Type B pancreatic cell (in vitro differentiated cells): ENCODE measurements around the gene S100A16. TPM values are rescaled to one million over a fixed set of nuclear protein-coding genes. Genes with fewer than 3 reads are reported as not detected.

Source experiments
- DNase-seq: peaks from one replicate; pipeline ENCODE4 v3.0.0; 2021; ENCODE audit warnings: mixed read lengths; ENCODE audit not compliant: unreplicated experiment; ENCODE audit errors: extremely low spot score
- H3K27ac Mint-ChIP-seq: 2 replicates; pipeline ENCODE4 v1.8.0; 2021; ENCODE audit warnings: mild to moderate bottlenecking, mixed read lengths
- H3K27me3 Mint-ChIP-seq: 2 replicates; pipeline ENCODE4 v1.8.0; 2021; ENCODE audit warnings: mixed read lengths
- H3K36me3 Mint-ChIP-seq: 2 replicates; pipeline ENCODE4 v1.8.0; 2021; ENCODE audit warnings: mixed read lengths
- H3K4me1 Mint-ChIP-seq: one replicate; pipeline ENCODE4 v1.8.0; 2021; ENCODE audit warnings: mixed read lengths; ENCODE audit not compliant: unreplicated experiment
- H3K4me3 Mint-ChIP-seq: 2 replicates; pipeline ENCODE4 v1.8.0; 2021; ENCODE audit warnings: mild to moderate bottlenecking, mixed read lengths
- H3K9me3 Mint-ChIP-seq: 2 replicates; pipeline ENCODE4 v1.8.0; 2021; ENCODE audit warnings: mixed read lengths
- CTCF ChIP-seq: fragments of 200-600 bp; sonication (generic); conservative IDR thresholded peaks from 2 replicates; pipeline ENCODE4 v1.5.0; 2021; ENCODE audit warnings: antibody characterized with exemption, mild to moderate bottlenecking
- long read RNA-seq: library from polyadenylated mRNA; unstranded; transcript quantifications from one replicate; pipeline ENCODE4 v2.0.0, GENCODE V29; 2020
- total RNA-seq: library from RNA; stranded (reverse); gene quantifications from 2 replicates; pipeline ENCODE4 v1.2.1, GENCODE V29; 2021; ENCODE audit warnings: low replicate concordance

S100A16 gene
- 173 and 517 TPM in 2 replicates for total RNA-seq
- long read RNA-seq, transcript S100A16-204 (3 exons, 1,118 nt): major isoform, 569 of 587 reads
- long read RNA-seq, partial matches to known transcripts: 5 of 587 reads
- long read RNA-seq, other reads (novel, unspliced or antisense): 11 of 587 reads

DNA sequence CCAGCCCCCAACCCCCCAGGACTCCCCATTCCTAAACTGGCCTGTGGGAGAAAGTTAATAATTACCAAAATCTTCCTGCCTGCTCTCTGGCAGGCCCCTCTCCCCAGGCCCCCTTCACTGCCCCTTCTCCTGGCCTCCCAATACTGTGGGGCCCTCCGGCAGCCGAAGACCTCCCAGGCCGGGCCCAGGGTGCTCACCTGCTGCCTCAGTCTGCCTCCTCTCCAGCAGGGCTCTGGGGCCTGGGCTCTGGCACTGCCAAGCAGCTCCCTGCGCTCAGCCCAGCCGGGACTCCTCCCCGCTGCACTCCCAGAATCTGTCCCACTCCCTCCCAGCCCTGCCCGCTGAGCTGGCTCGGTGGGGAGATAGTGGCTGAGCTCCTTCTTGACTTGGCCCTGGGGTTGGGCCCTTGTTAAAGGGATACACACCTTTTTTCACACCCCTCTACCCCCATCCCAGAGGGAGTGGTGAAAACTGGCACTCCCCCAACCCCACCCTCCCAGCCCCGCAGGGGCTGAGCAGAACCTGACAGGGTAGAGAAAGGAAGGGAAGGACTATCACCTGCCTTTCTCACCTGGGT is at the start of gene S100A16:
TSS of gene S100A16 (minus strand) at position 383 of the 577 bp plus-strand sequence. CDS start 4,986 bp downstream, outside the sequence.
- no peak for DNase-seq
- Mint-ChIP-seq H3K9me3 (no peaks in the 10 kb centered on the region), H3K36me3 (no peaks in the 10 kb centered on the region), H3K4me1 (peaks cover 52% of the 10 kb centered on the region), H3K4me3 (peak within 1 kb of the TSS; percentile 85), H3K27ac (peak within 1 kb of the TSS; percentile 54), H3K27me3 (no peaks in the 10 kb centered on the region)
- TF ChIP-seq CTCF: no peak

DNA sequence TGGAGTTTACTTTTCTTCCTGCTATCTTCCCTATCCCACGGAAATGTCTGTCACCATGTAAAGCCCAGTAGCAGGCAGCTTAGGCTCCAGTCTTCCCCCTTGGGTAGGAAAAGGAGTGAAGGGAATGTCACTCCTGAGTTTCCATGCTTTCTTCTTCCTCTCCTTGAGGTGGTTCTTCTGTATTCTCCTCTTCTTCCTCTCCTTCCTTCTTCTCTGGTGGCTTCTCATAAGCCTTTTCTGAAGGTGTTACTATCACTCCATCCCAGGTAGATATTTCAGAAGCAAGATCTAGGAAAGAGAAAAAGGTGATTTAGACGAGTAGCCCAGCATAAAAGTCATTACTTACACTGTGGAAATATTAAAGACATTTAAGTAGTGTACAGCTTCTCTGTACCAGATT is 49.3 kb upstream of the S100A16 start:
- DNase-seq: no peak
- Mint-ChIP-seq H3K9me3 (no peaks in the 10 kb centered on the region), H3K27ac (peak overlapping the region; percentile 38), H3K4me1 (peaks cover 18% of the 10 kb centered on the region), H3K4me3 (no peak overlapping the region), H3K36me3 (peaks cover 28% of the 10 kb centered on the region), H3K27me3 (no peaks in the 10 kb centered on the region)
- TF ChIP-seq CTCF: no peak

GRCh38 chr1:153661111-153661708 is 48.3 kb upstream of the S100A16 start:
- Mint-ChIP-seq H3K4me3 (peak overlapping the region; percentile 74), H3K36me3 (peaks cover 27% of the 10 kb centered on the region)
- DNase-seq: no peak

GRCh38 chr1:153659656-153660055 is 46.7 kb upstream of the S100A16 start:
- TF ChIP-seq CTCF: no peak
- peak overlapping the region; percentile 97 for H3K4me3 Mint-ChIP-seq
- H3K4me1 Mint-ChIP-seq: peaks cover 18% of the 10 kb centered on the region
- no peaks in the 10 kb centered on the region for H3K9me3 Mint-ChIP-seq
- H3K27me3 Mint-ChIP-seq: no peaks in the 10 kb centered on the region
- peaks cover 16% of the 10 kb centered on the region for H3K36me3 Mint-ChIP-seq
- DNase-seq: no peak
- H3K27ac Mint-ChIP-seq: peak overlapping the region; percentile 92

More at GRCh38 chr1:153661111-153661708, 48.3 kb upstream of the S100A16 start:
- H3K4me1 Mint-ChIP-seq: peaks cover 18% of the 10 kb centered on the region
- H3K9me3 Mint-ChIP-seq: no peaks in the 10 kb centered on the region
- H3K27me3 Mint-ChIP-seq: no peaks in the 10 kb centered on the region
- TF ChIP-seq CTCF: no peak
- peak overlapping the region; percentile 59 for H3K27ac Mint-ChIP-seq

- peak overlapping the region; percentile 92 for H3K27ac Mint-ChIP-seq
- no peaks in the 10 kb centered on the region for H3K27me3 Mint-ChIP-seq
- no peak for TF ChIP-seq CTCF
- H3K9me3 Mint-ChIP-seq: peaks cover under 1% of the 10 kb centered on the region
- DNase-seq: no peak
- peaks cover 13% of the 10 kb centered on the region for H3K36me3 Mint-ChIP-seq
- H3K4me3 Mint-ChIP-seq: peak overlapping the region; percentile 97
- H3K4me1 Mint-ChIP-seq: peaks cover 20% of the 10 kb centered on the region
Observed at GRCh38 chr1:153659175-153659534, 46.2 kb upstream of the S100A16 start.
